ENCODE measurements around the gene CSNK1D.
"Not testable (repeated sequence)": the region's sequence is repeated elsewhere in the genome, so short reads cannot be mapped to it uniquely, and the experiment has no call there.

The CSNK1D gene

DNA sequence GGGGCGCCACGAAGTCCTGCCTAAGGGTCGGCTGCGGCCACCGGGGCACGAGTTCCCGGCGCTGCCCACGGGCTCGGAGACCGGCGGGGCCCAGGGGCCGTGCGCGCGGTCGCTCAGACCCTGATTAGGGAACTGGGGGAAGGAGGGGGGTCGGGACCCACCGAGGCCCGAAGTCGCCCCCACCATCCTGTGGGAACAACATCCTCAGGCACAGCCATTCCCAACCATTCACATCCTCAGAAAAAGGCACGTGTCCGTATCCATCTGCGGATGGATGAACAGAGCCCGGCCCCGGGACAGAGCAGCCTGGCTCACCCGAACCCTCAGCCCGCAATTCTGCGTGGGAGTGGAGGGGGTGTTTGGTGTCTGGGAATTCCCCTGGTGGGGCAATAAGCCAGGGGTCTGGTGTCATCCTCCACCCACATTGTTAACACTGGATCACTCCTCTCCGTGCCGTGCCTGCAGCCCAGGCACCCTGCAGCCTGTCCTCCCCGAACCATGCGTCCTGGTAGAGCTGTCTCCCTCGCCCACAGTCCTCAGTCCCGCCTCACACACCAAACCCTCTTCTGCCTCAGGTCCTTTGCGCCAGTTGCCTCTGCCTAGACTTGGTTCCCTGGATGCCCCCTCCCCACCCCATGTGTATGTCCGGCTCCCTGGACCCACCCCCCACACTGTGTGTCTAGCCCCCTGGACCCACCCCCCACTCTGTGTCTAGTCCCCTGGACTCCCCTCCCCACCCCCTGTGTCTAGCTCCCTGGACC is 60.1 kb downstream of the CSNK1D start:
- TF ChIP-seq, protein P1, sequence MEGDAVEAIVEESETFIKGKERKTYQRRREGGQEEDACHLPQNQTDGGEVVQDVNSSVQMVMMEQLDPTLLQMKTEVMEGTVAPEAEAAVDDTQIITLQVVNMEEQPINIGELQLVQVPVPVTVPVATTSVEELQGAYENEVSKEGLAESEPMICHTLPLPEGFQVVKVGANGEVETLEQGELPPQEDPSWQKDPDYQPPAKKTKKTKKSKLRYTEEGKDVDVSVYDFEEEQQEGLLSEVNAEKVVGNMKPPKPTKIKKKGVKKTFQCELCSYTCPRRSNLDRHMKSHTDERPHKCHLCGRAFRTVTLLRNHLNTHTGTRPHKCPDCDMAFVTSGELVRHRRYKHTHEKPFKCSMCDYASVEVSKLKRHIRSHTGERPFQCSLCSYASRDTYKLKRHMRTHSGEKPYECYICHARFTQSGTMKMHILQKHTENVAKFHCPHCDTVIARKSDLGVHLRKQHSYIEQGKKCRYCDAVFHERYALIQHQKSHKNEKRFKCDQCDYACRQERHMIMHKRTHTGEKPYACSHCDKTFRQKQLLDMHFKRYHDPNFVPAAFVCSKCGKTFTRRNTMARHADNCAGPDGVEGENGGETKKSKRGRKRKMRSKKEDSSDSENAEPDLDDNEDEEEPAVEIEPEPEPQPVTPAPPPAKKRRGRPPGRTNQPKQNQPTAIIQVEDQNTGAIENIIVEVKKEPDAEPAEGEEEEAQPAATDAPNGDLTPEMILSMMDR (IDR thresholded peaks at IDR 0.05; ENCODE audit: extremely low read depth, missing control alignments) = no peak
- peak; percentile 75 for DNase-seq (ENCODE audit: low spot score)

DNA sequence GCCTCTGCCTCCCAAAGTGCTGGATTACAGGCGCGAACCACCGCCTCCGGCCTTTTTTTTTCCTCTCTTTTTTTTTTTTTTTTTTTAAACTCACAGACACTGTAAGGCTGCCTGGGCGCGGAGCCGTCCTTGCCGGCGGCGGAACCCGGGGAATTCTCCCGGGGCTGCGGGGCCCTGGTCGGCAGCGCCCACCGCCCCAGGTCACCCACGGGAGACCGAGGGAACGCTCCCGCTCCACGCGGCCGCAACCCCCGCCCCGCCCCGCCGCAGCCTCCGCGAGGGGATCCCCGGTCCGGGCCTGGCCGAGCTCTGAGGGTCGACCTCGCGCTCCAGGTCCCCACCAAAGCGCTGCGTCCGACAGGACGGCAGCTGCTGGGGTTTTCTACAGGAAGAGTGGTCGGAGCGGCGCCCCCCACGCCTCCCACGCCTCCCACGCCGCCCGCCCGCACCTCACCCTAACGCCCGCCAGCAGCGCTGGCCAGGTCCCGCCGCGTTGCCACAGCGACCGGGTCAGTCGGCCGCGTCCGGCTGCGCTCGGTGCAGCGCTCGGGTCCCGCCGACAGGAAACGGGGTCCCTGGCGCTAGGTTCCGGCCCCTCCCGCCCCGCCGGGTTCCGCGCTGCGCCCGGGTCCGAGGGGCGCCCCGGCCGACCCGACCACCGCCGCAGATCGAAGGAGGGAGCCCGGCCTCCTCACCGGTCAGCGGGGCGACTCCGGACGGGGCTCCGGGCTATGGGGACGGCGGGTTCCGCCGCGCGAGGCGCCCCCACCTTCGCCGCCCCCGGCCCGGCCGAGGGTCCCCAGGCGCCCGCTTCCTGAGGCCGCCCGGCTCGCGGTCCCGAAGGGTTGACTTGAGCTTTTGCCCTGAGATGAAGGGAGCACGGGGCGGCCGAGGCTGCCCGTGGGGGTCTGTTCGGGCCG is 60.9 kb downstream of the CSNK1D start, which contains the start of gene CCDC57:
Gene CCDC57 (minus strand): TSS at position 512 of the 920 bp plus-strand sequence. CDS start 10,898 bp downstream, outside the sequence.
- DNase-seq (ENCODE audit: low spot score) = peak; percentile 98
- TF ChIP-seq, protein P1 (IDR thresholded peaks at IDR 0.05; ENCODE audit: extremely low read depth, missing control alignments) = no peak

DNA sequence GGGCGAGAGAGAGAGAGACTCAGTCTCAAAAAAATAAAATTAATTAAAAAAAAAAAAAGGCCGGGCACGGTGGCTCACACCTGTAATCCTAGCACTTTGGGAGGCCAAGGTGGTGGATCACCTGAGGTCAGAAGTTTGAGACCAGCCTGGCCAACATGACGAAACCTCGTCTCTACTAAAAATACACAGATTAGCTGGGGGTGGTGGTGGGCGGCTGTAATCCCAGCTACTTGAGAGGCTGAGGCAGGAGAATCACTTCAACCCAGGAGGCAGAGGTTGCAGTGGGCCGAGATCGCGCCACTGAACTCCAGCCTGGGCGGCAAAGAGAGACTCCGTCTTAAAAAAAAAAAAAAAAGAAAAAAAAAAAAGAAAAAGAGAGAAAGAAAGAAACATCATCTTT is 62.8 kb downstream of the CSNK1D start:
- DNase-seq (ENCODE audit: low spot score) = not testable (repeated sequence)

DNA sequence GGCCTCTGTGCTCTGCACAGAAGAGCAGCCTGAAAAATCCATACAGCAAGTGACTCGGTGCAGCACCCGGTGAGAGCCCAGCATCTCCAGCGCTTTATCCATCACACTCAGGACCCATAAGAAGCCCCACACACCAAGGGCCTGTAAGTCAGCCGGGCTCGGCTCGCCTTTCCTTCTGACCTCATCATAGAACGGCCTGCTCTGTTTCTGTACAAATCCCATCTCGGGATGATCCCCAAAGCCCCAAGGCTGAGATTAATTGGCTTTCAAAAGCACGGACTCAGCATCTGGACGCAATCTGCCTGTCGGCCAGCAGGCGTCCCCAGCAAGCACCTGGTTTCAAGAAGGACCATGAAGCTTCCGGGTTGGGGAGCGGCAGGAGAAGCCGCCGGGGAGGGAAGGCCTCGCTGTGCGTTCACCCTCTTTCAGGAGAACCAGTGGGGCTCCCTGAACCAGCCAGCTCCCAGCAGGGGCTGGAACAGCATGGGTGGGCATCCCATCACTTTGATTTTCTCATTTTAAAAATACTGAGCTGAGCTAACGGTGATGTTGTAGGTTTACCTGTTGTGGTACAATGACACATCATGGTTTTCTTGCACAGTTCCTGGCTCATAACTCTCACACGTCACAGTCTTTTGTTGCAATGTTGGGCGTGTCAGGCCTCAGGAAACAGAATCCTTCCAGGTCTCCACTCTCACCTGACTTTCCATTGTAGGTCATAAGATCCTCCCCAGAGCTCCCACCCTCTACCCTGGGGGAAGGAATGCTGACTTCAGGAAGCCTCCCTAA is 67.6 kb downstream of the CSNK1D start:
- TF ChIP-seq, protein P1 (IDR thresholded peaks at IDR 0.05; ENCODE audit: extremely low read depth, missing control alignments) = peak; percentile 86
- peak; percentile 89 for DNase-seq (ENCODE audit: low spot score)

DNA sequence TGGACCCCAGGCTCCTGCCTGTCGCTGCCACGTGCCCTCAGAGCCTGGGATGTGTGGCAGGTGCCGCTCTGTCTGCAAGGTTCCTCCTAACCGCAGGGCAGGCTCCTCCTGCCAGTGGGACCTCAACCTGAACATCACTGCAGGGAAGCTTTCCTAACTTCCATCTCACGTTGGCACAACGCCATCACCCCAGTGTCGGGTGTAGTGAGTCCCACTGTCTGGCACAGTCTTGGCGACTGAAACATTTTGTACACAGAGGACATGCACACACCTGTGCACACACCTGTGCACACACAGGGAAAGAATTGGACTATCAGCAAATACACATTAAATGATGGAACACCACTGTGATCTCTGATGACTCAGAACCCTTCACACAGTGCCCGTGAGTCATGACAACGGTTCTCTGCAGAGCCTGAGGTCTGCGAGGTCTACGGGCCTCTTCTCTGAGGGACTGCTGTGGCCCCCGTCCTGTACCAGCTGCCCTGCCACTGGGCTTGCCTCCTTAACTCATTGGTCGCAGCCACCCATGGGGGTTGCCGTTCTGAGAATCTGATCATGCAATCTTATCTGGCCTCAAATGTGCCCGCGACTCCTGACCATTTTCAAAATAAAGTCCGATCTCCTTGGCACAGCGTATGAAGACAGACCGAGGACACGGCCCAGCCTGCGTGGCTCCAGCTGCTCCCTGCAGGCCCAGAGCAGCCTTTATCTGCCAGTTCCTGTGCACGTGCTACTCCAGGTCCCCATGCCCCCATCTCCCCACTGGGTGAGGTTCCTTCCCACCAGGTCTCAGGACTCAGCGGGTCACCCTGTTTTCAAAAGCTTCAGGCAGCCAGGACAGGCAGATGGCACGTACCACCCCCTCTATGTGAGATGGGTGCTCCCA is 68.4 kb downstream of the CSNK1D start:
- TF ChIP-seq, protein P1 (IDR thresholded peaks at IDR 0.05; ENCODE audit: extremely low read depth, missing control alignments) = no peak
- DNase-seq (ENCODE audit: low spot score) = no peak

DNA sequence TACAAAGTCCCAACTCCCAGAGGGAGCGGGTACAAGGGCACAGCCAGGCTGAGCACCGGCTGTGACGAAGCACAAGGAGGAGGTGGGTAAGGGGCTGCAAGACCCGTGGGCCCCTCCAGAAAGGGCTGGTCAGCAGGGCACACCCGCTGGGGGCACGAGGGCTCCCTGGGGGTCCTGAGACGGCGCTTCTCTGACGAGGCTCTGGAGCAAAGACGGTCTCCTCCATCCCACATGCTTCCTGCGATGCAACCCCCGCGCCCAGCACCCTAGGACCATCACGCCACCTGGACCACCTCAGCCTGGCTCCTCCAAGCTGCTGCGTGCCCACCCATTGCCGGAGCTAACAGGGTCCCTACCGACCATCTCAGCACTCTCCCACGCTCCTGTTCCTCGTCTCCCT is 69.6 kb downstream of the CSNK1D start:
- TF ChIP-seq, protein P1 (IDR thresholded peaks at IDR 0.05; ENCODE audit: extremely low read depth, missing control alignments) = no peak
- no peak for DNase-seq (ENCODE audit: low spot score)

DNA sequence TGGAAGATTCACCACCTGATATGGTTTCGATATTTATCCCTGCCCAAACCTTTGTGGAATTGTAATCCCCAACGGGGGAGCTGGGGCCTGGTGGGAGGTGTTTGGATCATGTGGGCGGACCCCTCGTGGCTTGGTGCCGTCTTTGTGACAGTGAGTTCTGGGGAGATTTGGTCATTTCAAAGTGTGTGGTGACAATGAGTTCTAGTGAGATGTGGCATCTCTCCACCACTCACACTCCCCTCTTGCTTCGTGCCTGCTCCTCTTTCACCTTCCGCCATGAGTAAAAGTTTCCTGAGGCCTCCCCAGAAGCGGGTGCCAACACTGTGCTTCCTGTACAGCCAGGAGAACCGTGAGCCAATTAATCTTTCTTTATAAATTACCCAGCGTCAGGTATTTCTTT is 70.5 kb downstream of the CSNK1D start:
- TF ChIP-seq, protein P1 (IDR thresholded peaks at IDR 0.05; ENCODE audit: extremely low read depth, missing control alignments) = no peak

More for the DNA sequence above, 70.5 kb downstream of the CSNK1D start:
- DNase-seq (ENCODE audit: low spot score) = no peak
